Endometrial microvascular endothelial cells (primary cell): Measurements from ENCODE around the gene SNRNP27. TPM values are rescaled to one million over a fixed set of nuclear protein-coding genes. Genes with fewer than 3 reads are reported as not detected.

Source experiments
- total RNA-seq: library from RNA; depleted of rRNA; stranded (reverse); fragments of >200 nt; gene quantifications from one replicate; pipeline ENCODE4 v1.2.3, GENCODE V29; 2015; ENCODE audit errors: inconsistent ontology term

Gene SNRNP27
- total RNA-seq, 1 donor from 2014 or later: 65.0 TPM

Other genes with a start within 250 kb of the SNRNP27 start
- gene ANXA4, start 151.8 kb upstream of the SNRNP27 start, total RNA-seq: 50.1 TPM
- gene GMCL1, start 64.3 kb upstream of the SNRNP27 start, total RNA-seq: 9.4 TPM
- 4.1 TPM for gene MXD1, start 21.2 kb downstream of the SNRNP27 start, total RNA-seq
- gene ASPRV1, start 67.7 kb downstream of the SNRNP27 start, total RNA-seq: not detected
- gene PCBP1, start 193.5 kb downstream of the SNRNP27 start, total RNA-seq: 154 TPM